ENCODE results near the gene UBE2H. TPM values are rescaled to one million over a fixed set of nuclear protein-coding genes. Genes with fewer than 3 reads are reported as not detected.

The UBE2H gene
- total RNA-seq, 1 experiment from 2014 or later = 75.1 TPM

DNA sequence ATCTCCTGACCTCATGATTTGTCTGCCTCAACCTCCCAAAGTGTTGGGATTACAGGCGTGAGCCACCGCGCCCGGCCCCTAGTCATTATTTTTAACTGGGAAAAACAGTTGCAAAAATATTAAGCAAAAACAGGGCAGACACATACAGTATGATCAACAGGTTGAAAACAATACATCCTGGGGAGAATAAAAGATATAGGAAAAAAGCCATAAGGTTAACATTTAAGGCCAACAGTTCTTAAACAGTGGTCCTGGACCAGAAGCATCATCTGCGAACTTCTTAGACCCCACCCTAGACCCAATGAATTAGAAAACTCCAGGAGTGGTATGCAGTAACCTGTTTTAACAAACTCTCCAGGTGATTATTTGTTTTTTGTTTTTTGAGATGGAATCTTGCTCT lies 6.5 kb downstream of the UBE2H start:
- Histone ChIP-seq H3K14ac (ENCODE audit: insufficient read depth, low read length) (no peak overlapping the region), H3K4ac (ENCODE audit: low read depth, low read length) (no peak overlapping the region), H4K91ac (ENCODE audit: insufficient read length, low read depth, low read length) (no peak overlapping the region), H4K20me1 (ENCODE audit: control insufficient read depth, insufficient read depth, insufficient read length) (no peaks in the 10 kb centered on the region), H3K4me2 (ENCODE audit: insufficient read depth, insufficient read length, low read length) (no peak overlapping the region), H3K18ac (ENCODE audit: insufficient read length, low read depth, low read length) (no peak overlapping the region), H2AFZ (ENCODE audit: low read length) (no peak overlapping the region), H3T11ph (ENCODE audit: low read length) (no peak overlapping the region), H3K23ac (ENCODE audit: insufficient read length, low read depth, low read length) (no peak overlapping the region), H2BK5ac (ENCODE audit: insufficient read length, low read length) (no peak overlapping the region), H2AK5ac (ENCODE audit: insufficient read length, low read length) (no peak overlapping the region), H3K79me1 (ENCODE audit: insufficient read depth, low read depth, low read length, poor library complexity, severe bottlenecking) (peaks cover 8% of the 10 kb centered on the region), H3K27me3 (ENCODE audit: insufficient read depth, low read length) (no peaks in the 10 kb centered on the region), H3K9ac (ENCODE audit: extremely low read depth, insufficient read length, low read length) (no peak overlapping the region), H2BK15ac (ENCODE audit: low read depth, low read length) (no peak overlapping the region), H3K27ac (ENCODE audit: insufficient read length, low read depth, low read length) (no peak overlapping the region), H2BK120ac (ENCODE audit: low read depth, low read length, poor library complexity, severe bottlenecking) (no peak overlapping the region), H3K23me2 (ENCODE audit: insufficient read length, low read depth, low read length, poor library complexity, severe bottlenecking) (peaks cover 15% of the 10 kb centered on the region), H2BK20ac (ENCODE audit: low read depth, low read length, poor library complexity, severe bottlenecking) (no peak overlapping the region), H4K8ac (replicated peaks; ENCODE audit: insufficient read length, low read depth, low read length) (no peak overlapping the region), H3K9me3 (ENCODE audit: control insufficient read depth, low read depth, low read length) (no peaks in the 10 kb centered on the region), H3K56ac (ENCODE audit: insufficient read length, low read depth, low read length) (no peak overlapping the region), H3K79me2 (ENCODE audit: insufficient read depth, low read length) (peaks cover 33% of the 10 kb centered on the region; the same call in 1 of the 2 replicates), H2BK12ac (ENCODE audit: insufficient read length, low read depth, low read length) (no peak overlapping the region), H4K5ac (ENCODE audit: insufficient read length, low read depth, low read length) (no peak overlapping the region), H3K4me1 (ENCODE audit: insufficient read depth, low read length) (no peaks in the 10 kb centered on the region)
- DNase-seq = no peak
- H3K27me3 Mint-ChIP-seq (ENCODE audit: low read depth) = no peaks in the 10 kb centered on the region
- TF ChIP-seq, protein P1, sequence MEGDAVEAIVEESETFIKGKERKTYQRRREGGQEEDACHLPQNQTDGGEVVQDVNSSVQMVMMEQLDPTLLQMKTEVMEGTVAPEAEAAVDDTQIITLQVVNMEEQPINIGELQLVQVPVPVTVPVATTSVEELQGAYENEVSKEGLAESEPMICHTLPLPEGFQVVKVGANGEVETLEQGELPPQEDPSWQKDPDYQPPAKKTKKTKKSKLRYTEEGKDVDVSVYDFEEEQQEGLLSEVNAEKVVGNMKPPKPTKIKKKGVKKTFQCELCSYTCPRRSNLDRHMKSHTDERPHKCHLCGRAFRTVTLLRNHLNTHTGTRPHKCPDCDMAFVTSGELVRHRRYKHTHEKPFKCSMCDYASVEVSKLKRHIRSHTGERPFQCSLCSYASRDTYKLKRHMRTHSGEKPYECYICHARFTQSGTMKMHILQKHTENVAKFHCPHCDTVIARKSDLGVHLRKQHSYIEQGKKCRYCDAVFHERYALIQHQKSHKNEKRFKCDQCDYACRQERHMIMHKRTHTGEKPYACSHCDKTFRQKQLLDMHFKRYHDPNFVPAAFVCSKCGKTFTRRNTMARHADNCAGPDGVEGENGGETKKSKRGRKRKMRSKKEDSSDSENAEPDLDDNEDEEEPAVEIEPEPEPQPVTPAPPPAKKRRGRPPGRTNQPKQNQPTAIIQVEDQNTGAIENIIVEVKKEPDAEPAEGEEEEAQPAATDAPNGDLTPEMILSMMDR (conservative IDR thresholded peaks at IDR 0.05) = no peak
- peaks cover 17 to 19% of the 10 kb centered on the region in 2 experiments for H3K4me1 Mint-ChIP-seq
- H3K27ac Mint-ChIP-seq = peak overlapping the region in 1 of 3 experiments; percentile 58; a peak in 1 of 7 replicates
- H3K4me3 Mint-ChIP-seq = no peak overlapping the region
- no CpG with 5 or more reads among the region's 5 CpGs for WGBS (ENCODE audit: extremely low coverage, insufficient read length, low lambda C conversion rate)
- H3K36me3 Mint-ChIP-seq (ENCODE audit: insufficient read depth in 1 of 3, low read depth in 3 of 3) = peaks cover 28 to 40% (median 33%) of the 10 kb centered on the region in 3 experiments
- no peaks in the 10 kb centered on the region for H3K9me3 Mint-ChIP-seq
